ENCODE measurements around the gene SEC14L5. TPM values are rescaled to one million over a fixed set of nuclear protein-coding genes. Genes with fewer than 3 reads are reported as not detected.

Gene SEC14L5
- under 0.01 TPM for total RNA-seq

DNA sequence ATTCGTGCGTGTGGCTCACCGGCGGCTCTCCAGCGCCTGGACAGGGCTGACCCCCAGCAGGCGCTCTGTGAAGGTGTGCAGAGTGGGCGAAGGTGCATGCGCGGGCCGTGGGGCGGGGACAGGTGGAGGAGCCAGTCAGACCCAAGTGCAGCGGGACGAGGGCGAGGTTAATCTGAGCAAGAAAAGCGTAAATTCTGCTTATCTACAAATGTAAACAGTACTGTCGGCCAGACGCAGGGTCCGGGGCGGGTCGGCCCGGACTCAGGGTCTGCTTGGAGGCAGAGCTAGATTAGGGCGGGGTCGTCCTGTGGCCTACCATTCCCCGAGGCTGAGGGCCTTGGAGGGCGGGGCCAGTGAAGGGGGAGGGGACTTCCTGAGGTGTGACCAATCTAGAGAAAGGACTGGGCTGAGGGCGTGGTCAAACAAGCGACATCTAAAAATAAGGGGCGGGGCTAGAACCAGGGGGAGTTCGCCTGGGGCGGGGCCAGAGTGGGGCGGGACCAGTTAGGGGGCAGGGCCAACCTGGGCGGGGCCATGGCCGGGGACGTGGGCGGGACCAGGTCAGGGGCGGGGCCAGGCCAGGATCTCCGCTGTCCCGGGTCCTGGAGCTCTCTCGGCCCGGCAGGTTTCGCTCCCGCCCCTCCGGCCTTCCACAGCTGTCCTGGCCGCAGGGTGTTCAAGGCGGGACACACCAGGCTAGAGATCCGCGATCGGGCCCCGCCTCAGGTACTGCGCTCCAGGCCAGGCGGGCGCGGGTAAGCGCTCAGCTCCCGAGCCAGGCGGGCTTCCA lies at the start of gene SEC14L5:
Gene SEC14L5 (plus strand): TSS at position 611 of the 790 bp plus-strand sequence. CDS start 994 bp downstream, outside the sequence.
- DNase-seq (ENCODE audit: low read depth in 2 of 3, low spot score in 2 of 3) = peak; percentile 66 to 99 (median 97)

DNA sequence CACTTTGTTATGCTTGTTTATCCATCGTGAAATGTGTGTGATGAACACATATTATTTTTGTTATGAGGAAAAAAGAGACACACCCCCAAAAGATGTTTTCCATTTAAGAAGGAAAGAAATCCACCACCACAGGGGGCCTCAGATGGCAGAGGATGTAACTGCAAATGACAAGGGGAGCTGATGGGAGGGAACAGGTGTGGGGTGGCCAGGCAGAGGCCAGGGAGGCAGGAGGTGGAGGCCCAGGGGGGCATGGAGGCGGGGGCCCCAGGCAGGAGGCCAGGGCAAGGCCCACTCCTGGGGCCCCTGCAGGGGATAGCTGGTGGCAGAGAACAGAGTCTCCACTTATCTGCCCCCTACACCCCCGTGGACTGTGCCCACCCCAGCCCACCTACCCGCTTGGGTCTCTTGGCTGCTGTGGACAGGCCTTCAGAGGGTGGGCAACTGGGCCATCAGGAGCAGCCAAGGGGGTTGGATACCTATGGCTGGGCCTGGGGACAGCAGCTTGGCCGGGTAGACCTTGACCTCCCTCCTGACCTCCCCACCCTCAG lies 49.2 kb upstream of the SEC14L5 start:
- no peak for DNase-seq (ENCODE audit: low read depth in 2 of 3, low spot score in 2 of 3)

DNA sequence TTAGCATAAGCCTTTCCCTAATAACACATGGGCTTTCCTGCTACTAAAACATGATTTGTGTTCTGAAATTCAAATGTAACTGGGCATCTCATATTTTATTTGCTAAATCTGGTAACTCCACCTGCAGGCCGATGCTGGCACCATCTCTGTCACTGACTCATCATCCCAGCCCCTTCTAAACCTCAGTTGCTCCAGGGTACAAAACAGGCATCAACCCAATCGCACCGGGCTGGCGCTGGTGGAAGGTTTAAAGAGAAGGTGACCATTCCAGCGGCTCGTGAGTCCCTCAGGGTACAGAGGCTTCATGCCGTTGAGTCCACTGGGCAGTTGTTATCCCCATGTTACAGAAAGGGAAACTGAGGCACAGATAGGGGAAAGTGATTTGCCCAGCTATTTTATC lies 48.3 kb upstream of the SEC14L5 start:
- DNase-seq (ENCODE audit: low read depth in 2 of 3, low spot score in 2 of 3) = no peak

DNA sequence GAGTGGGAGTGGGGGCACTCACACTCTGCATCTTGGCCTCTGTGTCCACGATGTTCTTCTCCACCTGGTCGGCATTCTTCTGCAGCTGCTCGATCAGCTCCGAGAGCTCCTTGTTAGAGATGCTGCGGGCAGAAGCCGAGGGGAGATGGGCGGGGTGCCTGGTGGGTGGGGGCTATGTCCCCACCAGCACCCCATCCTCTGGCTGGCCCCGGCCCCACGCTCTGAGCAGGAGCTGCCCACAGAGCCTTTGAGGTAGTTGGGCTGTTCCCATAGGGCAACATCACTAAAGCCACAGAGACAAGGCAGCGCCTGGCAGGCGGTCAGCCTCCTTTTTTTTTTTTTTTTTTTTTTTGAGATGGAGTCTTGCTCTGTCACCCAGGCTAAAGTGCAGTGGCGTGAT lies 47.3 kb upstream of the SEC14L5 start:
- DNase-seq (ENCODE audit: low read depth in 2 of 3, low spot score in 2 of 3) = no peak

DNA sequence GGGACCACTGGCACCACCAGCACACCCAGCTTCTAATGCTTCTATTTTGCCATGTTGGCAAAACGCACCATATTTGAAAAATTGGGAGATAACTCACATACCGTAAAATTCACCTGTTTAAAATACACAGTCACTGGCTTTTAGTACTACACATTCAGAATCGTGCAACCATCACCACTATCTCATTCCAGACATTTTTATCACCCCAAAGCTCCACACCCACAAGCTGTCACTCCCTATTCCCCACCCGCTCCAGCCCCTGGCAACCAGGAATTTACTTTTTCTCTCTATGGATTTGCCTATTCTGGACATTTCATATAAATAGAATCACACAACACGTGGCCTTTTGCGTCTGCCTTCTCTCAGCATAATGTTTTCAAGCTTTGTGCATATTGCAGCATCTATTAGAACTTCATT lies 46.2 kb upstream of the SEC14L5 start:
- no peak for DNase-seq (ENCODE audit: low read depth in 2 of 3, low spot score in 2 of 3)

DNA sequence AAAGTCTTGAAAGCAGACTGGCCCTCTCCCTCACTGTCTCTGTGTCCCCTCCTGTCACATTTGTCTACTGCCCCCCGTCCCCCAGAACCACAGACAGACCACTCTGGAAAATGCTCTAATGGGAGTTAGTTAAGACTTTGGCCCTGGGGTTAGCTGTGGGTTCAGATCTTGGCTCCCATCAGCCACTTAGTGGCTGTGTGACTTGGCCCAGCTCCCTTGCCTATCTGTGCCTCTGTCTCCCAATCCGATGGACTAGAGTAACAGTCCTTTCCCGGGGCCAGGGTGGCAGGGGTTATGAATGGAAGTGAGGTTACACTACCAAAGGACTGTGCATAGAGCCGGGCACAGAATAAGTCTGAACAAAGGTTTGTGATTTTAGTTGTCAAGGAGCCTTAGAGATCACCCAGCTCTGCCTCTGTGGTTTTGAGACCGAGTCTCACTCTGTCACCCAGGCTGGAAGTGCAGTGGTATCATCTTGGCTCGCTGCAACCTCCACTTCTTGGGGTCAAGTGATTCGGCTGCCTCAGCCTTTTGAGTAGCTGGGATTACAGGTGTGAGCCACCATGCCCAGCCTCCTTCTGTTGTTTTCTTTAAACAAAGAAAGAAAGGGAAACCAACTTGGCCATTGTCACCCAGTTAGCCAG lies 44.9 kb upstream of the SEC14L5 start:
- no peak for DNase-seq (ENCODE audit: low read depth in 2 of 3, low spot score in 2 of 3)

DNA sequence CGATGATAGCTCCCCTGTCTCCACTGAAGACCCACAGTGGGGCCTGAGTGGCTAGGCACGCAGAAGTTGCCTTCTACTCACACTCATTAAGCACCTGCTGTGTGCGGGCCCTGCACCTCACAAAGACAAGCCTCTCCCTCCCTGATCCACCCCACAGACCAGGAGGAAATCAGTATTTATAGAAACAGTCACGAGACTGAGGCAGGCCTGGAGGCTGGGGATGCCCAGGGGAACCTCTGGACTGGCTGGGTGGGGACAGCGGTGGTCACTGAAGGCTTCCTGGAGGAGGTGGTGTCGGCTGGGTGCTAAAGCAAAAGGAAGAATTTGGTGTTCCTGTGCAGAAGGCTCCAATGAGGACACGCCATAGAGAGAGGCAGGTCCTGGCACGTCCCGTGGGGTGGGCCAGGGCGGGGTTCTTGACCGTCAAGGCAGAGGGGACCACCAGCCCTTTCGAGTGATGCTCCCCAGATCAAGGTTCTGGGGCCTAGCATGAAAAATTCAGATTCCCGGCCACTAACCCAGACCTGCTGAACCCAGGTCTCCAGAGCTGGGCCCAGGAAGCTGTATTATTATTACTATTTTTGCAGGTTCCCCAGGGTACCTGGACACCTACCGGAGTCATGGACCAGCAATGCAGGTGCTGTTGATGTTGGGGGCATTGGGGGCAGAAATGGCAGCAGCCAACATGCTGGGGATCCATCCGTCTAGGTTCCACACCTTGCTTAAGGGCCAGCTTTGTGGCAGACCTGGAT lies 44.2 kb upstream of the SEC14L5 start:
- DNase-seq (ENCODE audit: low read depth in 2 of 3, low spot score in 2 of 3) = no peak

DNA sequence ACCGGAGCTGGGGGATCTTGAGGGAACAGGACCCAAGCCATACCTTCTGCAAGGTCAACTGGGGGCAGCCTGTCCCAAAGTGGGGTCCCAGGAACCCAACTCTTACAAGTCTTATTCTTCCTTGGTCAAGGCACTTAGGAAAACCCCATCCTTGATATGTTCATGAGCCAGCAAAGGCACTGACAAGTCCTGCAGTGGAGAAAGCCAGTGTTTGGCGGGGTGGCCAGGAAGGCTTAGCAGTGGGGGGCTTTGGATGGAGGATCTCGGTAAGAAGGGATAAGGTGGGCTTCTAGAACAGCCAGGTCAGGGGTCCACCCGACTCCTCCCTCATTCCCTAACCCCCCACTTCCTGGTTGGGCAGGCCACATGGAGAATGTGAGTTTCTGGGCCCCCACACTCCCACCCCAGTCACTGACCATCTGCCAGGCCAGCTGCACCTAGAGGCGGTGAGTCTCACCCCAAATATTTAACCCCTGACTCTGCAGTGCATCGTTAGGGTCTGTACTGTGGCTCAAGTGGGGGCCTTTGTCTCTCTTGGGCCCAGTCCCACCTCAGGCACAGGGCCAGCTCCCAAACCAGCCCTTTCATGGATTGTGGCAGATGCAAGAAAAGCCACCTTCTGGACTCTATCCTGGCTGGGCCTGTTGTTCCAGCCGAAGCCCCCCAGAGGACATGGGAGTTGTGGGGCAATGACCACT lies 43.5 kb upstream of the SEC14L5 start:
- DNase-seq (ENCODE audit: low read depth in 2 of 3, low spot score in 2 of 3) = no peak

DNA sequence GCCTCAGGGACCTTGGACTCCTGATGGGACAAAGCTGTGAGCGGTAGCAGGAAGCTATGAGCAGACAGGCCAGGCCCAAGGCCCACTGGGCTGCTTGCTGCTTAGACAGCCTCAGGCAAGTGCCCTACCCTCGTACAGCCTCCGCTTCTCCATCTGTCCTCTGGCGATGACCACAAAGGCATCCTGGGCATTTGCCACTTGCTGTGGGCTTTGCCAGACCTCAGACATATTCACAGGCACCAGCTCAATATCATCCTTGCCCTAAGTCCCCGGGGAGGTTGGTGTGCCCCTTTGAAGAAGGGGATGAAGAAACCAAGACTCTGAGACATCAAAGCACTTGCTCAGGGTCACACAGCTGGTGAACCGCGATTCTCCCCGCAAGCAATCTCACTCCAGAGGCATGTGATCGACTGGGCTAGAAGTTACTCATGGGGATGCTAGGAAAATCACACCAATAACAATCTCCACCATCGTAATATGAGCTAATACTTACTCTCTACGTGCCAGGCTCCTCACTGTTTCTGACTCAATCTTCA lies 42.8 kb upstream of the SEC14L5 start:
- no peak for DNase-seq (ENCODE audit: low read depth in 2 of 3, low spot score in 2 of 3)

DNA sequence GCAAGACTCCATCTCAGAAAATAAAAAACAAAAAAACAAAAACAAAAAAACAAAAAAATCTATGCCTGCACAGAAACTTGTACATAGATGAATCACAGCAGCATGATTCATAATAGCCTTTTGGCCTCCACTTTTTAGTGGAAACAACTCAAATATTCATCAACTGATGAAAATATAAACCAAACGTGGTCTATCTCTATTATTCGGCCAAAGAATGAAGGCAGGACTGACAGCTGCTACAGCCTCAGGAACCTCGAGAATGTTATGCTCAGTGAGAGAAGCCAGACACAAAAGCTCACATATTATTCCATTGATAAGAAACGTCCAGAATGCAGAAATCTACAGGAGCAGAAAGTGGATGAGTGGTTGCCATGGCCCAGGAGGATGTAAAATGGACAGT lies 41.0 kb upstream of the SEC14L5 start:
- no peak for DNase-seq (ENCODE audit: low read depth in 2 of 3, low spot score in 2 of 3)

DNA sequence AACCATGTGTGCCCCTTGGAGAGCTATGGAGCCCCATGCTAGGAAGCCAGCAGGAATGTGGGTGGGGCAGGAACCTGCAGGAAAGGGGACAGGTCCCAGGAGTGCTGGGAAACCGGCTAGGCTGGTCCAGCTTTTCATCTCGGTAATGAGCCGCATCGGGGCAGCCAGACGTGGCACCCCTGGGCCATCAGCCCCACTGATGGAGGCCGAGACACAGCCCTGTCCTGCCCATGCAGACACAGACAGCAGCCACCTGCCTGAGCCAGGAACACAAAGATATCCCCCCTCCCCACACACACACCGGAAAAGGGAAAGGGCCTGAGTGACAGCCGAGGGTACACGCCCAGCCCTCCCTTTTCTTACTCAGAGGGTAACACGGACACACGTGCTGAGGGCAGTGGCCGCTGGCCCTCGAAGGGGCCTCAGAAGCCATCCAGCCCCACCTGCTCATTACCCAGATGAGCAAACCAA lies 39.3 kb upstream of the SEC14L5 start:
- no peak for DNase-seq (ENCODE audit: low read depth in 2 of 3, low spot score in 2 of 3)

DNA sequence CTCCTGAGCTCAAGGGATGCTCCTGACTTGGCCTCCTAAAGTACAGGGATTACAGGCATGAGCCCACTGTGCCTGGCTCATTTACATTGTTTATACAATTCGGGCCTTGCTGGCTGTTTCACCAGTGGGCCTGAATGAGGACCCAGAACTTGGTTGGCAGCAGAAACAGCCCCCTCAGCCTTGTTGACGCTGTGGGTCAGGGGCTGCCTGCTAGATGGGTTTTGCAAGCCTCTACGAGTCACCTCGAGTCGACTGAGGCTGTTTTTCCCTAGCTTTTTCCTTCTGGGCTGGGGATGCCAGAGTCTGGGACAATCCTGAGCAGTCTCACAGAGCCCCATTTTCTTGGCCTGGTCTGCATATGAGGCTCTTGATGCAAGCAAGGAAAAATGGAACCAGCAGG lies 37.3 kb upstream of the SEC14L5 start:
- no peak for DNase-seq (ENCODE audit: low read depth in 2 of 3, low spot score in 2 of 3)

DNA sequence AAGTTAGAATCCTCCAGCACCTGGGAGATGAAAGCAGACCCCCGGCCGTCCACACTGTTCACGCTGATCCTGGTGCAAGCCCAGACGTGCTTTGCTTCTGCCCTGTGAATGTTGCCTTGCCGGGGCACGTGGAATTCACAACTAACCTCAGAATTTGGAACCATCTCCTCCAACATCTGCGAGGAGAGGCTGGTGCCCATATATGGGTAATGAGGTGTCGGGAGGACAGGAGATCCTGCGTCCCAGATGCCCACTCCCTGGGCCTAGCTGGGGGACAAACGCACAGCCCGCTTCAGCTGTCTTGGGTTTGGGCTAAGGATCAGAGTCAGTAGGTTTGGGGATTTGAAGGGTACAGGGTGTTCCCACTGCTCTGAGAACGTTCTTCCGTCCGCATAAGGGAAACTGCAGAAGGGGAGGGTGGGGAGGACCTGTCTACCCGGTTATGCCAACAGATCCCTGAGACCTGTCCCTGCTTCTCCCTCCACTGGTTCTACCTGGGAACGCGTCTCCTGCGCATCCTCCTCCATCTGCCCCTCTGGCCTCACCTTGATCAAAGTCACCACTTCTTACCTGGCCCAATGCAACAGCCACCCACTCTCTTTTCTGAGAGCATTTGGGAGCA lies 35.3 kb upstream of the SEC14L5 start:
- DNase-seq (ENCODE audit: low read depth in 2 of 3, low spot score in 2 of 3) = no peak

DNA sequence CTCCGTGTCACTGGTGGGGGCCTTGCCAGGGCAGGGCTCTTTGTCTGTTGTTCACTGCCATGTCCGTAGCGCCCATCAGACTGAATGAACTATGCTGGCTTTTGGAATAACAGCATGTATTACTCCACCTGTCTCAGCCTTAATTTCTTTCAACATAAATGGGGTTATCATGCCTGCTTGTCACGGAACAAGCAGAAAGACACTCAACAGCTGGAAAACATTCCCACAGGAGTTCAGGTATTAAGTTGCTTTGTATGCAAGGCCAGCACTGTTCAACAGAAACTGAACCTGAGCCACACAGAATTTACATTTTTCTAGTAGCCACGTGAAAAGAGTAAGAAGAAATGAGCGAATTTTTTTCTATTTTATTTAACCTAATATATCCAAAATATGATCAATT lies 34.3 kb upstream of the SEC14L5 start:
- no peak for DNase-seq (ENCODE audit: low read depth in 2 of 3, low spot score in 2 of 3)

DNA sequence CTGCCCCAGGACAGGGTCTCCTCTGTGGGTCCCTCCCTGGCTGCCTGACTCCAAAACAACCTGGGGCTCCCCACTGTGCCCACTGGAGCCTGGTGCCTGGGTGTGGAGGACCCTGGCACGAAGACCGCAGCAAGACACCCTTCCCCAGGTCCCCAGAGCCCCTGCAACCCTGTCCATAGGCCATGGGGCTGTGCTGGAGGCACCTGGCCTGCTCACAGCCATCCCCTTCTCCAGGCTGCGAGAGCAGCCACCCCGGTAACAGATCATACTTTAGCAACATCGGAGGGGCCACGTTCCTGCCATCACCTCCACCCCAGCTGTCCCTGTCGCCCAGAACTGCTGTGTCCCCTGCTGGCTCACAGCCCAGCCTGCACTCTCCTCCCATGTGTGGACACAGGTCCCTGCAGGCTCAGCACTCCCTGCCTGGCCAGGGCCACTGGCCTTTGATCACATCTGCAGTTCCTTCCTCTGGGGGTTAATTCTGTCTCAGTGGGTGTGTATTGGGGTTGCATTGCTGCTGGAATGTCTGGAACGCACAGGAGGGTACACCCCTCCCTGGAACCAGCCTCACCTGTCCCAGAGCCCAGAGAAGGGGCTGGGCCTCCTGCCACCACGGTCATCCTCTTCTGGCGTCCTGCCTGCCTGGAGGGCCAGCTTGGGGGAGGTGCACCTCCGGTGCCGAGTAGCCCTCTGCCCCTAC lies 33.4 kb upstream of the SEC14L5 start:
- no peak for DNase-seq (ENCODE audit: low read depth in 2 of 3, low spot score in 2 of 3)

DNA sequence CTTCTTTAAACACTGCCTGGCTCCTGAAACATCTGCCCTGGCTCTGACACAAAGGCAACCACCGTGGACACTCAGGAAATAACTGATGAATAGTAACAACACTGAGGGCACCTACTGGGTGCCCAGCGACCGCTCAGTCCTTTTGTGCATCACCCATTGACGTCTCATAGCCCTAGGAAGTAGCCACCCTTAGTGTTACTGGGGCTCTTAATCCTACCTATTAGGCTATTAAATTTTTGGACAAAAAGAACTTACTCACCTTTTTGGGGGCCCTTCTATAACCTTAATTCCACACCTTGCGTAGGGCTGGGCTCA lies 32.9 kb upstream of the SEC14L5 start:
- DNase-seq (ENCODE audit: low read depth in 2 of 3, low spot score in 2 of 3) = no peak

DNA sequence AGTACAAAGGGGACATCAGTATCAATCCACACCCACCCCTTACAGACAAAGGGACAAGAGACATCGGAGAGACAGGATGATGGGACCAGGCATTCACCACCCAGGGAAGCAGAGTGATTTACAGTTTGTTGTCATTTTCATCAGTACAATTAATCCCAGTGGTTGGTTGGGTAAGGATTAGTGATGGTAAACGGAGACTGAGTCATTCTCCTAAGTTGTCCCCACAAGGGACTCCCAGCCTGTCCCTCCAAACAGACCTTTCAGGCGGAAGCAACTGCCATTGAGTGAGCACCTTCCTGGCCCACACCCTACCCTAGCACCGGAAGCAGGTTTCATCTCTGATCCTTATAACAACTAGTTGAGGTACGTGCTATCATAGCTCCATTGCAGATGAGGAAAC lies 32.3 kb upstream of the SEC14L5 start:
- no peak for DNase-seq (ENCODE audit: low read depth in 2 of 3, low spot score in 2 of 3)

DNA sequence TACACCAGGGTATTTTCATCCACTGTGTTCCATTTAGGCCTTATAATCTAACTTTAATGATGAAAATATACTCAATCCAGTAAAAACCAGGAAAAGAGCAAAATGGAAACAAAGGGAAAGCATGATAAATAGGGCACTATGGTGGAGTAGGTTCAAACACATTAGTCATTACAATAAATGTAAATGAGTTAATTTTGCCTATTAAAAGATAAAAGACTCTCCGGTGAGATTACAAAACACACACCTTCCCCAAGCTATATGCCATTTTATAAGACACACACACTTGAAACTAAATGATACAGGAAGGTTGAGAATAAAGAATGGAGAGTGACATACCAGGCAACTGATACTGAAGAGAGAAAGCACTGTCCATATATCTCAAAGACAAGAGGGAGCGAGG lies 31.2 kb upstream of the SEC14L5 start:
- no peak for DNase-seq (ENCODE audit: low read depth in 2 of 3, low spot score in 2 of 3)

DNA sequence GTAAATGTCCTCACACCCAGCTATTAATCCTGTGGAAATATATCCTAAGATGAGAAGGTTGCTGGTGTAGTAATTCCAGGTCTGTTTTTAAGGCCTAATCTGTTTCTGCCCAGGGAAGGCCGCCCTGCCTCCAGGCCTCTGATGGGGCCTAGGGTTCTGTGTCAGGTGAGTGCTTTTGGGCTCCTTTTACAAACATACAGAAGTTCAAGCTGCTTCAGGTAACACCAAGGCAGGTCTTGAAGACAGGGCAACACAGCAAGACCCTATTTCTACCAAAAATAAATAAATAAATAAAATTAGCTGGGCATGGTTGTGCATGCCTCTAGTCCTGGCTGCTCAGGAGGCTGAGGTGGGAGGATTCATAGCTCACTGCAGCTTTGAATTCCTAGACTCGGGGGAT lies 30.5 kb upstream of the SEC14L5 start:
- DNase-seq (ENCODE audit: low read depth in 2 of 3, low spot score in 2 of 3) = no peak

DNA sequence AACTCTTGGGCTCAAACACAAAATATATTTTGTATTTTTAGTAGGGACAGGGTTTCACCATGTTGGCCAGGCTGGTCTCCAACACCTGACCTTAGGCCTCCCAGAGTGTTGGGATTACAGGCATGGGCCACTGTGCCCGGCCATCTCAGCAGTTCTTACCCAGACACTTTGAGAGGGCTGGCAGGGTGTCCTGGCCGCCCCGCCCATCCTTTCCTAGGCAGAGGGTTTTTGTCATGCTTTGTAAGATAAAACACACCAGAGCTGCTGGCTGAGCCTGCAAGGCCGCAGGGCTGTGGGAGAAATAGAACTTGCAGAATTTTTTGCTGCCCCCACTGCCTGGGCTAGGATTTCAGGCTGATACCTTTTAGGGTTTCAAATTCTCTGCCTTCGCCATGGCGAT lies 29.9 kb upstream of the SEC14L5 start:
- DNase-seq (ENCODE audit: low read depth in 2 of 3, low spot score in 2 of 3) = no peak

All from hematopoietic multipotent progenitor cell (in vitro differentiated cells).